KG1 (cell line): Measurements from ENCODE around the gene EZH2.

Experiments used
- DNase-seq: peaks from one replicate; lab custom pipeline; 2025; lab: John Stamatoyannopoulos, UW

The EZH2 gene

GRCh38 chr7:148898845-148899484 lies 14.9 kb upstream of the EZH2 start:
- no peak for DNase-seq

- DNase-seq, result no peak
These were observed 10.5 kb upstream of the EZH2 start for GRCh38 chr7:148894591-148894990.

GRCh38 chr7:148893071-148893470 lies 9.0 kb upstream of the EZH2 start:
- no peak for DNase-seq

- no peak for DNase-seq
These were observed 4.2 kb upstream of the EZH2 start for GRCh38 chr7:148888300-148888699.

GRCh38 chr7:148886844-148887243 lies 2.8 kb upstream of the EZH2 start:
- no peak for DNase-seq

GRCh38 chr7:148884299-148885022 lies 370 bp upstream of the EZH2 start:
- DNase-seq, result peak; percentile 45

- no peak for DNase-seq
These were observed 634 bp downstream of the EZH2 start for GRCh38 chr7:148883266-148884048.

- DNase-seq, result no peak
These were observed 1.2 kb downstream of the EZH2 start for GRCh38 chr7:148882841-148883265.

GRCh38 chr7:148882192-148882591 lies 1.9 kb downstream of the EZH2 start:
- no peak for DNase-seq

- DNase-seq, result no peak
These were observed 5.8 kb downstream of the EZH2 start for GRCh38 chr7:148878317-148878716.

GRCh38 chr7:148877517-148877916 lies 6.6 kb downstream of the EZH2 start:
- DNase-seq, result no peak

GRCh38 chr7:148872188-148872587 lies 11.9 kb downstream of the EZH2 start:
- no peak for DNase-seq

- no peak for DNase-seq
These were observed 12.5 kb downstream of the EZH2 start for GRCh38 chr7:148871551-148871950.

GRCh38 chr7:148871030-148871429 lies 13.1 kb downstream of the EZH2 start:
- DNase-seq, result no peak

- DNase-seq, result no peak
These were observed 15.8 kb downstream of the EZH2 start for GRCh38 chr7:148868378-148868674.

GRCh38 chr7:148867596-148868377 lies 16.3 kb downstream of the EZH2 start:
- DNase-seq, result no peak

- DNase-seq, result no peak
These were observed 17.7 kb downstream of the EZH2 start for GRCh38 chr7:148866362-148866761.

- no peak for DNase-seq
These were observed 18.8 kb downstream of the EZH2 start for GRCh38 chr7:148865283-148865682.

- no peak for DNase-seq
These were observed 20.8 kb downstream of the EZH2 start for GRCh38 chr7:148863324-148863723.

GRCh38 chr7:148862481-148862880 lies 21.6 kb downstream of the EZH2 start:
- DNase-seq, result no peak

GRCh38 chr7:148858489-148858888 lies 25.6 kb downstream of the EZH2 start:
- no peak for DNase-seq

- no peak for DNase-seq
These were observed 27.2 kb downstream of the EZH2 start for GRCh38 chr7:148856891-148857290.

- DNase-seq, result no peak
These were observed 27.6 kb downstream of the EZH2 start for GRCh38 chr7:148856578-148856881.
